GM18511 (cell line): ENCODE measurements around the gene PPP4R1.
"Not testable (repeated sequence)": the region's sequence is repeated elsewhere in the genome, so short reads cannot be mapped to it uniquely, and the experiment has no call there.

Experiments used
- ATAC-seq: cut with Tn5 transposase; IDR thresholded peaks from one replicate; pipeline ENCODE4 v1.9.1; 2021; ENCODE audit warnings: mild to moderate bottlenecking, moderate library complexity; ENCODE audit not compliant: unreplicated experiment

Gene PPP4R1

GRCh38 chr18:9629709-9630108, 15.3 kb upstream of the PPP4R1 start:
- no peak for ATAC-seq

- ATAC-seq = no peak
These were observed 14.6 kb upstream of the PPP4R1 start for GRCh38 chr18:9628984-9629383.

- no peak for ATAC-seq
These were observed 13.3 kb upstream of the PPP4R1 start for GRCh38 chr18:9627642-9628041.

- no peak for ATAC-seq
These were observed 5.6 kb upstream of the PPP4R1 start for GRCh38 chr18:9619990-9620389.

- ATAC-seq = no peak
These were observed 5.2 kb upstream of the PPP4R1 start for GRCh38 chr18:9619545-9619944.

- ATAC-seq = no peak
These were observed 4.7 kb upstream of the PPP4R1 start for GRCh38 chr18:9619056-9619455.

GRCh38 chr18:9617006-9617542, 2.7 kb upstream of the PPP4R1 start:
- ATAC-seq = no peak

- ATAC-seq = no peak
These were observed 1.7 kb upstream of the PPP4R1 start for GRCh38 chr18:9616049-9616448.

- no peak for ATAC-seq
These were observed 980 bp upstream of the PPP4R1 start for GRCh38 chr18:9615280-9615797.

- ATAC-seq = peak; percentile 47
These were observed 584 bp downstream of the PPP4R1 start for GRCh38 chr18:9613550-9614400.

GRCh38 chr18:9612977-9613376, 1.4 kb downstream of the PPP4R1 start:
- ATAC-seq = no peak

- peak; percentile 34 for ATAC-seq
These were observed 2.0 kb downstream of the PPP4R1 start for GRCh38 chr18:9612215-9612830.

GRCh38 chr18:9609190-9609589, 5.2 kb downstream of the PPP4R1 start:
- ATAC-seq = no peak

GRCh38 chr18:9608728-9609127, 5.6 kb downstream of the PPP4R1 start:
- no peak for ATAC-seq

GRCh38 chr18:9608298-9608697, 6.1 kb downstream of the PPP4R1 start:
- ATAC-seq = no peak

- ATAC-seq = not testable (repeated sequence)
These were observed 7.2 kb downstream of the PPP4R1 start for GRCh38 chr18:9607111-9607510.

- ATAC-seq = no peak
These were observed 8.3 kb downstream of the PPP4R1 start for GRCh38 chr18:9606039-9606438.

GRCh38 chr18:9604348-9604747, 10.0 kb downstream of the PPP4R1 start:
- ATAC-seq = no peak

- no peak for ATAC-seq
These were observed 15.0 kb downstream of the PPP4R1 start for GRCh38 chr18:9599328-9599727.

GRCh38 chr18:9597609-9598008, 16.8 kb downstream of the PPP4R1 start:
- ATAC-seq = no peak

GRCh38 chr18:9596843-9597526, 17.4 kb downstream of the PPP4R1 start:
- ATAC-seq = no peak
